HG03378 (cell line): ENCODE measurements around the gene SPRED3.
"Not testable (repeated sequence)": the region's sequence is repeated elsewhere in the genome, so short reads cannot be mapped to it uniquely, and the experiment has no call there.

Experiments
- ATAC-seq: cut with Tn5 transposase; IDR thresholded peaks from one replicate; pipeline ENCODE4 v1.9.1; 2021; ENCODE audit warnings: mild to moderate bottlenecking, moderate library complexity; ENCODE audit not compliant: unreplicated experiment

SPRED3 gene

GRCh38 chr19:38388349-38389100 is at the start of gene SPRED3:
Gene SPRED3, plus strand, starts transcription at chr19:38388697. Its CDS starts 1,606 bp downstream, at chr19:38390303.
- no peak for ATAC-seq

GRCh38 chr19:38339011-38339410 is 49.5 kb upstream of the SPRED3 start:
- ATAC-seq = not testable (repeated sequence)

GRCh38 chr19:38340927-38341326 is 47.6 kb upstream of the SPRED3 start:
- no peak for ATAC-seq

GRCh38 chr19:38346837-38347236 is 41.7 kb upstream of the SPRED3 start:
- ATAC-seq = no peak

GRCh38 chr19:38350883-38351282 is 37.6 kb upstream of the SPRED3 start:
- no peak for ATAC-seq

GRCh38 chr19:38351865-38352395 is 36.6 kb upstream of the SPRED3 start:
- no peak for ATAC-seq

GRCh38 chr19:38352611-38353010 is 35.9 kb upstream of the SPRED3 start:
- no peak for ATAC-seq

- no peak for ATAC-seq
Measured at GRCh38 chr19:38355728-38356725, 32.5 kb upstream of the SPRED3 start.

GRCh38 chr19:38358071-38358470 is 30.4 kb upstream of the SPRED3 start:
- no peak for ATAC-seq

GRCh38 chr19:38359242-38360021 is 29.1 kb upstream of the SPRED3 start:
- ATAC-seq = no peak

GRCh38 chr19:38360351-38360750 is 28.1 kb upstream of the SPRED3 start:
- no peak for ATAC-seq

GRCh38 chr19:38360839-38361631 is 27.5 kb upstream of the SPRED3 start:
- no peak for ATAC-seq

- ATAC-seq = no peak
Measured at GRCh38 chr19:38361633-38362075, 26.8 kb upstream of the SPRED3 start.

- no peak for ATAC-seq
Measured at GRCh38 chr19:38362076-38362945, 26.2 kb upstream of the SPRED3 start.

GRCh38 chr19:38362946-38363688 is 25.4 kb upstream of the SPRED3 start:
- ATAC-seq = not testable (repeated sequence)

- no peak for ATAC-seq
Measured at GRCh38 chr19:38367041-38367440, 21.5 kb upstream of the SPRED3 start.

GRCh38 chr19:38369584-38369983 is 18.9 kb upstream of the SPRED3 start:
- ATAC-seq = no peak

GRCh38 chr19:38370299-38370698 is 18.2 kb upstream of the SPRED3 start:
- ATAC-seq = no peak
